Glomerular visceral epithelial cell (primary cell): ENCODE results near the gene SP140L.
"Not testable (repeated sequence)": the region's sequence is repeated elsewhere in the genome, so short reads cannot be mapped to it uniquely, and the experiment has no call there.

Experiments
- DNase-seq: peaks from one replicate; pipeline ENCODE4 v3.0.0-alpha.2; 2016; ENCODE audit errors: extremely low spot score

SP140L gene

DNA sequence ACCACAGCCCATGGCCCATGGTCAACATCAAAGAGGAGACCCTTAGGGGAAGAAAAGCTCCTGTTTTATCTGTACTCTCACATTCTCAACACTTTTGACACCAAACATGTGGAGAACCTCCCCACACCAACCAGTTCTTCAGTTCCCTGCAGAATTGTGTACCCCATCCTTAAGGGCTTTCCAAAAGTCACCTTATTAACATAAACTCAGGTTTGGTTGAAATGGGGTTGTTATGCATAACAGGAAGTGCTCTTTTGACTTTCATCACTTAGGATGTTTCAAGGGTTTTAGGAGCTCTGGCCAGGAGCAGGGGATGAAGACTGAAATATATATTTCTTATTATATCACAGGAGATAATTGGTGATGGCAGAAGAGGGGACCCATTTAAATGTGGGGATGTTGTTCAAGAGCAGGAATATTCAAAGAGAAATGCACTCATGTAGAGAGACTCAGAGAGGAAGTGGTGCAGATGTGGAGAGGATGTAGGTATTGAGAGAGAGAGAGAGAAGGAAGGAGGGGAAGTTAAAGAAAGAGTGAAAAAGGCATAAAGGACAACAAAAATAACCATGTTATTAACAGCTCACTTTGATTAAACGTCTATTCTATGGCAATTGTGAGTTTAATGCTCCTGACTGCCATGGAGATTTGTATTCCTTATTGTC is 35.2 kb downstream of the SP140L start:
- DNase-seq: no peak

DNA sequence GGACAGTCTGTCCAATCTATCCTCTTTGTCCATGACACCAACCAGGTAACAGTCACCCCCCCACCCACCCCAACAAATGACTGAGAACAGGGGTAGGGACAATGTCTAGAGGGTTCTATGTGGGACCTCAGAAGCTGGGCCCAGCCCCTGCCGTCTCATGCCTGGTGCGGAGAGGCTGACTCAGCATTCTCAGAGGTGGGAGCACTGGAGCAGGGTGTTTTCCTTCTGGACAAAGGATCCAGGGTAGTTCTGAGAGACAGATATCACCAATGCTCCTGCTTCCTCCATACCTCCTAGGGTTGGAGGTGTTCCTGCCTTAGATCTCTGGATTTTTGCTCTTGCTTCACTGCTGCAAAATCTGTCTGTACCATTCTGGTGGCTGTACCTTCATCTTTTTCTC is 55.1 kb downstream of the SP140L start:
- DNase-seq: no peak

DNA sequence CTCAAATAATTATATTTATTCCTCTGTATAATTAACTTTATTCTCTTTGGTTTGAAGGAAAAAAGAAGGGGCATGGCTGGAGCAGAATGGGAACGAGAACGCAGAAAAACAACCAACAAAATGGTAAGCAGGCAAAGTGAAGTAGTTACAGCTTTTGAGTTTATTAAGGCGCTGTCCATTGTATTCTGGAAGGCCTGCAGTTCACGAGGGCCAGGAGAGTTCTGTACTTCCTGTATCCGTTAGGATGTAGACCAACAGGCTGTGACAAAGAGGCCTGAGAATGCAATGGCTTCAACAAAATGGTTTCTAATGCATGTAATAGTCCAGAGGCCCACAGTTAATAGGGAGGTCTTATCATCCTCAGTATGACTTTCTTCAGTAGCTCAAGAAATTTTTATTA is 56.5 kb downstream of the SP140L start:
- no peak for DNase-seq

DNA sequence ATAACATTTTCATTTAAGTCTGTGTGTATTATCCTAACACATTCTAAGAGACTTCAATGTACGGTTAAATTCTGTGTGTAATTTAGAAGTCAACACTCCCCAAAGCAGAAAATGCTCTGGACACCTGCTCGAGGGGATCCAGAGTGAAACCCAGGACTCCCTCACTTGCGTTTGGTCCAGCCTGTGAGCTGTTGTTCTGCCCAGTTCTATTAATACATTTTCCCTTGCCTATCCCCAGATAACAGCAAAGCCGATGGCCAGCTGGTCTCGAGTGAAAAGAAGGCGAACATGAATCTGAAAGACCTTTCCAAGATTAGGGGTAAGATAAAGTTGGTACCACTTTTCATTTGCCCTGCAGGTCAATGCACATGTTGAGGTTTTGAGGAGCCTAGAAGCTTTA is 58.0 kb downstream of the SP140L start:
- DNase-seq: no peak

DNA sequence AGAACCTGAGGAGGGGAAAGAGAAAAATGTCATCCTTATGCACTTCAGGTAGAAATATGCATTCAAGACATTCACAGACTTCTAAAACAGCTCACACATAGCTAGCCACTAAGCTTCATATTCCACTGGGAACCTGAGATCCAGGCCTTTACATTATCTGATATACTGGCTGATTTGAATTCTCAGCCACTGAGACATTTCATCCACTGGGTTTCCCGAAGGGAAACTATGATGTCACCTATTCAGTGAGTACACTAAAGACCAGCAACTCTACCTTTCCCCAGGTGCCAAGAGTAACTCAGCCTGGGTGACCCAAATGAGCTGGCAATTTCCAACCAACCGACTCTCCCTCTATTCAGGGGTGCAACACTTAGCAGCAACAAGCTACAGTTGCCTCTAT is 67.3 kb downstream of the SP140L start:
- no peak for DNase-seq

DNA sequence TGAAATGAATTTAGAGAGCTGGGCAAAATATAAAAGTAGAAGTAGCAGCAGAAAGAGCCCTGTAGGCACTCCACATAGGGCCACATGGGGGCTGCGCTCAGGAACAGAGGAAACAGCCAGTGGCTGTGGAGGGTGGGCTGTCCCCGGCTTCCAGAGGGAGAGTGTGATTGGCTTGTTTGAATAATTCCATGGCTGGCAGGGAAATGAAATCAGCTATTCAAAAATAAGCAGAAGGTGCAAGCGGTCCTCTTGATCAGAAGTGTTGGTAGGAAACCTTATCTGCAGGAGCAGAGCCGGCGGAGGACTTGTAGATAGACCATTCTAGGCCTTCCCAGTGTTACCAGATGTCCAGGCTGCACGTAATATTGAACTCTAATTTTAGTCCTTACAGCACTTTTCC is 71.7 kb downstream of the SP140L start:
- not testable (repeated sequence) for DNase-seq

DNA sequence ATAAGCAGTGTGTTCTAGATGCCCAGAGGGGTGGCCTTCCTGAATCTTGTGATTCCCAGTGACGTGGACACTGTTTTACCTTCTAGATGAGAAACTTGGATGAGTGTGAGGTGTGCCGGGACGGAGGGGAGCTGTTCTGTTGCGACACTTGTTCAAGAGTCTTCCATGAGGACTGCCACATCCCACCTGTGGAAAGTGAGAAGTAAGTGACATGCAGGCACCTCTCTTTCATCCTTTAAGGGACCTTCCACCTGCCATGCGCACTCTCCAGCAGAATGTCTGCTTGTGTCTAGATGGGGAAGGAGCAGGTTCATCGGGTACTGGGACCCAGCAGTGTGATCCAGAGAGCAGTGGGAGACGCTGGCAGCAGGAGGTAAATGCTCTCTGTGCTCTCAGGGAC is 73.0 kb downstream of the SP140L start:
- DNase-seq: no peak

DNA sequence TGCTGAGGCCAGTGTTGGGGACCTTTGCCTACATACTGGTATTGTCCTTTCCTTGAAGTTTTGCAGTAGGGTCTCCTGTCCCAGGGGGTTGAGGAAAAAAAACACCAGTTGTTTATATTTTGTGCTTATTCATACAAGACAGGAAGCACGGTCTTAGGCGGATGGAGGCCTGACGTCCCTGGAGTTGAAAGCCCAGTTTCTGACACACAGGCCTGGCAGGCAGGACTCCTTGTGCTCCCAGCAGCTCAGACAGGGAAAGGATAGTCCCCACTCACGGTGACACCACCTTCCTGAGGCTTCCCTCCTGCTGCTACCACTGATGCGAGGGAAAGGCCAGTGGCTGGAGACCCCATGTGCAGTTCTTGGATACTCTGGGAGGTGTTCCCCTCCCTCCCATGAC is 73.5 kb downstream of the SP140L start:
- DNase-seq: no peak

DNA sequence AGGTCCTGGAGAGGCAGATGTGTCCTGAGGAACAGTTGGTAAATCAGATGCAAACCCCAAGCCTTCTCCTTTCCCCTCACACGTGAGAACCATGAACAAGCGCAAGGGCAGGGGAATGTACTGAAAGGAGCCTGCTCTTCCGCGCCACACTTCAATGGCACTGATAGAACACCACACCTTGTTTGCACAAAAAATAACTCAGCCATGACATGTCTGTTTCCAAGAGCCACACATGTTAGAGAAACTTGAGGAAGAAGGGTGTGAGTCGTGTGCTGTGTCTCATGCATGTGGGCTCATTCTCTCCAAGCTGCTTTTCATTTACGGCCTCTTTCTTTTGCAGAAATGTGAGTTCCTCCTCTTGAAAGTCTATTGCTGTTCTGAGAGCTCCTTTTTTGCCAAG is 74.0 kb downstream of the SP140L start:
- not testable (repeated sequence) for DNase-seq

DNA sequence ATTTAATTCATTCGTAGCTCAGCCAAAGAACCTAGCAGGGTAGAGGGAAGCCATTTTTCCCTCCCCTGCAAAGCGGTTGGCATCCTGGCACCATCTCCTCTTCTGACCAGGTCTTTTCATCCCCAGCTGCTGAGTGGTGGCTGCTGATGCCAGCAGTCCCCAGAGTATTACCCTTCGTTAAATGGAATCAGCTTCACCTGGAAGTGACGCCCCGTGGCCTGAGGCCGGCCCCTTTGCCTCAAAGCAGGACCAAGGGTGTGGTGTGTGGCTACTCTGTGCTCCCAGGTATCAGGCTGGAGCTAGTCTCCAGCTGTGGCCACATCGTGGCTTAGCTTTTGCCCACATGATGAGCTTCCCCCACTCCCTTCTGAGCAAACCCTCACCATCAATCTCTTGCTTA is 76.8 kb downstream of the SP140L start:
- no peak for DNase-seq

DNA sequence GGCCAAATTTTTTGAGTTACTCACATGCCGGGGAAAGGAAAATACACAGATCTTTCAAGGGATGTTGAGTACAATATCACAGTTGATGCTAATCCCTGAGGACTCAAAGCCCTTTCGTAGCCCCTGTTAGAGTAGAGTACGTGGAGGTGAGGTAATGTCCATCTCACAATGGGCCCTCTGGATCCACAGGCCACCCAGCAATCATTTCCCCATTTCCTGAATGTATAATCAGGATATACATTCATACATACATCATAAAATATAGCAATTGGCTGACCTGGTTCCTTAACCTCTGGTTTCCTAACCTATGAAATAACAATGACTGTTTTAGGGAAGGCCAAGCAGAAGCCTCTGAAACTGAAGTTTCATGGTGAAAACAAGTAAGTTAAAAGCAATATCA is 78.8 kb downstream of the SP140L start:
- DNase-seq: no peak

DNA sequence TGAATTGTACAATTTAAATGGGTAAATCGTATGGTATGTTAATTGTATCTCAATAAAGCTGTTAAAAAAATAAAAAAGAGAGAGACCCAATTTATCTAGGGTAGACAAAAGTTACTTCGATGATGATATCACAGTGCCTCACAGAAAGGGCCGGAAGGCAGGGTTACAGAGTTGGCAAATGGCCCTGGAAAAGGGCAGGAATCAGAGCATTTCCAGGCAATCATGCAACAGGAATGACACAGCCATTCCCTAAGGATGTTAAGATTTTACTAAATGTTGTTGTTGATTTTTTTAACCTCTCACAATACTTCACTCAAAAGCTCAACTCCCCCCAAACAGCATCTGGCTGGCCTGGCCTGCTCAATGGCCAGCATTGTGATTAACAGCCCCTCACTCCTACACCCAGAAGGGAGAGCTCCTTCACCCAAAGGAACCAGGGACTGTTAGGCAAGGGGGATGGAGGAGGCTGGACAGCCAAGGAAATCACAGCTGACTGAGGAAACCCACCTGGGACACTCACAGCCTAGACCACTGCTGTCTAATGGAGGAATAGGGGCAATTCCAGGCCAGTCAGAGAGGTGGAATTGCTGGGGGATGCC is 81.3 kb downstream of the SP140L start:
- peak; percentile 35 for DNase-seq

DNA sequence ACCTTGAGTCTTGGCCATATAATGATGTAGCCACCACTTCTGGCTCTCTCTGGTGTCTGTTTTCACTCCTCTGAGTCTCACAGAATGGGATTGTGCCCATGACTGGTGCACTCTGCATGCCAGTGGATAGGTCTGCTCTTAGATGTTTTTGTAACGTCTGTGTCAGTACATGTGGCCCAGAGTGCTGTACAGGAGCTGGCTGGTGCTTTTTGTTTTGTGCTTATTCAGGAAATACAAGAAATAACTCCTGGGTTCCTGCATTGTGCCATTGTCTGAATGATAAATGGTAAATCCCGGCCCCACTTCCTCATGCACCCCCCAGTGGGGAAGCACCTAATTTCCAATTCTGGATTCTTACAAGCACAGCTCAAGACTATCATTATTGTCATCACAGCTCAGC is 82.3 kb downstream of the SP140L start:
- not testable (repeated sequence) for DNase-seq

DNA sequence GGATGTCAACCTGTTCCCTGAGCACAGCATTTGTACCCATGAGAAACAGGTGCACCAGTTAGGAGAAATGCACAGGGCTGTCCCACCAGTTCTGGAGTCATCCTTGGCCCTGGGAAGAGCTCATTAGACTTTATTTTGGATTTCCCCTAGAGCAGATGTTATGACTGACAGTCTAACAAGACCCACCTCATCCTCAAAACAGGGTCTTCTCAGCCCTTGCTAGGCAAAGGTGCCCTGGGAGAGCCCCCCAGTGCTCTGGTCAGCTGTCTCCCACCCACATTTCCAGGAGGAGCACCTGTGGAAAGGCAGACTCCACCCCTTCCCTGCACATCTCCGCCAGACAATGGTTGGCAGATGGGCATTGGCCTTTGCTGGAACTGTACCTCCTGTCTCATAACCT is 83.3 kb downstream of the SP140L start:
- no peak for DNase-seq

DNA sequence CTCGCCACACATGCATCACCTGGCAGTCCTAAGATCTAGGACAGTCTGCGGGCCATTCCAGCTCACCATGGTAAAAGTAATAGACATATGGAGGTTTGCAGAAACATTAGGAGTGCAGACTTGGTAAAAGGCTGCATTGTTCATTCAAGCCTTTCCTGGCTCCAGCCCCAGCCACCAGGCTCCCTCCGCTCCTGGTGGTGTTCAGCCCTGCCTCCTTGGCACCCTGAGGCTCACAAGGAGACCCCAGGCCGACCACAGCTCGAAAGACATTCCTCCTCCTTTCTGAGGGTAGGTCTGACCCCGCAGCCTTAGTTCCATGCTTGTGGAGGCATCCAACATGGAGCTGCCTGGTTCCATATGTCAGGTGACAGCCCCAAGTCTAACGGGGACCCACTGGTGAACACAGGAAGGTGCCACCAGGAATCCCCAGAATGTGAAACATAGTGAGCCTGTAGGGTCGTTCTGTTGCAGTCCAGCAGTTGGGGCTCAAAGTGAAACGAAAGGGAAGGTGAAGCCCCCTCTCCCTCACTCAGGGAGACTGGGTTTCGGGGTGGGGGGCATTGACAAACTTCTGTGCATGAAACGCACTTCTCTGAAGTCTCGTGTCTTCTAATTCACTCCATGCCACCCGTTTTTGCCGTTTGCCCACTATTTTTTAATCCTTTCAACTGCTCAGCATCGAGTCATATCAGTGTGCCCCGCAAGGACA is 84.0 kb downstream of the SP140L start:
- no peak for DNase-seq

DNA sequence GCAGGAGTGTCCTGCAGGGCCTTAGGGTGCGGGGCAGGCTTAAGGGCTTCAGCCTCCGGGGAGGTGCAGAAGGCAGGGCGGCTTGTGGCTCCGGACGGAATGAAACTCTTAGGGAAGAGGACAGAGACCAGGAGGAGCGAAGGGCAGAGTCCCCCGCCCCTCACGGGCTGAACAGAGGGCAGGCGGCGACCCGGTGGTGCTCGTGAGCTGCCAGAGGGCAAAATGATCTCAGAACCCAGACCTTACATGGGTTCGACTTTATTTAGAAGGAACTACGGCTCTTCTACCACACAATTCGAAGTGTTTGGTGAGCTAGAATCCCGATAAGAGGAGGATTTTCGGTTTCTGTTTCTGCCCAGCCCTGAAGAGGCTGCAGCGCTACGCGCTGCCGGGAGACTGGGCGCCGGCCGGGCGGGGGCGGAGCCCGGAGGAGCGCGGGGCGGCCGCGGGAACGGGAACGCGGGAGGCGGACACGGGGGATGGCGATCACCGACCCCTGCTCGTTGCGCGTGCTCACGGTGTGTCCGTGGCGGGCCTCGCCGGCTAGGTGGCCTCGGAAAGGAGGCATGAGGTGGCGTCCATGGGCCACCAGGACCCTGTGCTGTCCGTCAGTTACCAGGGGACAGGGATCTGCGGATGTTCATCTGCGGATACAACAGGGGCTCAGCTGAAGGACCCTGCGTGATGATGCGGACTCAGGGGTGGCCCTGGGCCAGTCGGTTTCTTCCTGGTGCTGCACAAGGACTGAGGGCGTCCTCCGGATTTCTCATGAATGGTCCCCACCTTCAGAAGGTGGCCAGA is 84.8 kb downstream of the SP140L start:
- peak; percentile 65 for DNase-seq

DNA sequence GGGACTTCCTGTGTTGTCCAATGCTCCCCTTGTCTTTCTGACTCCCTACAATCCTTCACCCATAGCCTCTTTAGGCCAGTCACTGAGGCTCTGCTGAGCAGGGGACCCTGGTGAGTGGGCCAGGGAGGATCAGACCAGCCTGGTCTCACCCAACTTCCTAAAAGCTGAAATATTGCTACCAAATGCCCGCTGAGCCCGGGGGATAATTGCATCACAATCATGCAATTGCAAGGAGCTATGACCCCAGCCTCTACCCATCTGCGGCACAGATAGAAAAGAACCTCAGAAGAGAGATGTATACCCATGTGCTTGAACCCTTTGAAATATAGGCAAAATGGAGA is 85.3 kb downstream of the SP140L start:
- no peak for DNase-seq

DNA sequence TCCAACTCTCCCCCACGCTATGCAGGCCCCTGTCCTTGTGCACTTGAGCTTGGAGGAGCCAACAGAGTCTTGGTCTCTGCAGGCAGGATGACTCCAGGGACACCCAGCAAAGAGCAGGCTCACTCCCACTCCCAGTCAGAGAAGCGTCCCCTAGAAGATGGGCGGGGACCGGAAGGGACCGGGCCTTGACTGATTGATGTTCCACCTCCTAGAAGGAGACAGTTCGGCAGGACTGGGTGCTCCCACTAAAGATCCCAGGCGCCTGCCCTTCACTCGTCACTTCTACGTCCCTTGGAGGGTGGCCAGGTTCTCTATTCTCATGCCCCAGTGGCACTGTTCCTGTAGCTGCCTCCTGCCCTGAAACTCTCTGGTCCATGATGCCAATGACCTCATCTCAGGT is 85.9 kb downstream of the SP140L start:
- no peak for DNase-seq

DNA sequence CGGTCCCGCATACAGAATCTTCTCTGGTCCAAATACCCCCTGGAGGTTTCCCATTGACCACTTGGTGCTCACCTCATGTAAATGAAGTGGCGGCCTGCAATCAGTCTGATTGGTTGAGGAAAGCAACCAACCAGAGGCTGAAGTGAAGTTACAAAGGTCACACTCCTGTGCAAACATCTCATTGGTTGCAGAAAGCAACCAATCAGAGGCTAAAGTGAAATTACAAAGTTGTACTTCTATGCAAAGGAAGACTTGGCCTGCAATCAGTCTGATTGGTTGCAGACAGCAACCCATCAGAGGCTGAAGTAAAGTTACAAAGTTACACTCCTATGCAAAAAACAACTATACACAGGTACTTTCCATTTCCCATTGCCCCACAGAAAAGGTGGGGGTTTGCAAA is 86.5 kb downstream of the SP140L start:
- DNase-seq: no peak

DNA sequence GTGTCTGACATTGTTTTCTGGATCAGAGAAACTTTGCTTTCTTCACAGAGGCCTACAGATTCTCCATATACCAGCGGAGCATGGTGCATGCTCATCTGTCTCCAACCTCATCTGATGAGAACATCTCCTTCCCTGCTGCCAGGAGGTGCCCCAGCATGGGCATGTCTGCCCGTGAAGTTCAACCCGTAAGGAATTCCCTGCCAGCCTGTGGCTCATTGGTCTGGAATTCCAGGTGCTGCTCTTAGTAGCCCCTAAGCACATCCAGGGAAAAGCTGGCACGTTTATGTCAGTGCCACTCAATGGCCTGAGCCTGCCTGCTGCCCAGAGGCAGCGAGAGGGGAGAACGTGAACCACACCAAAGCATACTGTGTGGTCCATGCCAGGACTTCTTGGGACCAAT is 87.3 kb downstream of the SP140L start:
- no peak for DNase-seq

DNA sequence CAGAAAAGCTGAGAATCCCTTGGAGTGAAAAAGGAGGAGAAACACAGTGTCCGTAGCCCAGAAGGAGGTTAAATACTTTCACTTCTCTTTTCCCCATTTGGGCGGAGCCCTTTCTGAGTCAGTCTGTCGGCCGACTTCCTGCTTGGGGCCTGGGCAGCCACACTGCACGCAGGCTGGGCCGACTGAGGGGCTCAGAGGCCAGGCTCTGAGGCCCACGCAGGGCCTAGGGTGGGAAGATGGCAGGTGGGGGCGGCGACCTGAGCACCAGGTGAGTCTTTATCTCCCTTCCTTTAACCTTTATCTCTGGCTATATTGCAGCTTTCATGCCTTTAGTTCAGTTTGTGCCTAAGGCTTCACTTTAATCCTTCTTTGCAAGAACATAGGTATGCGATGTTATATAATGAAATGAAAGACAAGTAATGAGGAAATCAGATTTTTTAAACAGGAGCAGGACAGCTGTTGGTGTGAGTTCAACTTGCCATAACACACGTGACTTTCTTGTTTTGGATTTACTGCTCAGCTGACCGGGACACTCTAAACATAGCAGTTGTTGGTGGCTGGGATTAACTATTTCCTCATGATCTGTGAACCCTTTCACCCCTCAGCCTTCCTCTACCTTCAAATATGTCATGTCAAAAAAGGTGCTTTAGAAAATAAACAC is 89.2 kb downstream of the SP140L start, which contains the start of gene SP100:
TSS of gene SP100 (plus strand) at position 141 of the 661 bp plus-strand sequence. CDS start at position 237, 96 bp downstream.
- peak; percentile 86 for DNase-seq

DNA sequence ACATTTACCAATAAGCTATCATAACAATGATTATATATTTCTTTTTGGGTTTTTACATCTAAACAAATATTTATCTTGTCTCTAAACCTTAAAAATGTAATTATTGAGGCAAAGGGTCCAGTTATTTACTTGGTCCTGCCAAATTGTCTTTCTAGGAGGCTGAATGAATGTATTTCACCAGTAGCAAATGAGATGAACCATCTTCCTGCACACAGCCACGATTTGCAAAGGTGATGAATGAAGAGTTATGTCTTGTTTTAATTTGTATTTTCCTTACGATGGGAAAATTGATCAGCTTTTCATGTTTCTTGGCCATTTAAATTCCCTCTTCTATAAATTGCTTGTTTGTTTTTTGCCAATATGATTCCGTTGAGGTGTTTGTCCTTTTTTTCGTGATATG is 90.4 kb downstream of the SP140L start:
- no peak for DNase-seq
